ENCODE results near the gene MTHFD2L.

The MTHFD2L gene

GRCh38 chr4:74262522-74262921 is 104.6 kb downstream of the MTHFD2L start:
- Histone ChIP-seq H3K36me3 (ENCODE audit: insufficient read depth, low read length) (no peaks in the 10 kb centered on the region), H3K9ac (ENCODE audit: low read length) (no peak overlapping the region), H3K4me3 (ENCODE audit: low read depth in 1 of 2, low read length in 2 of 2) (no peak overlapping the region), H3K27ac (ENCODE audit: low read depth, low read length) (no peak overlapping the region), H3K4me1 (ENCODE audit: insufficient read depth, low read length) (no peaks in the 10 kb centered on the region), H3K27me3 (ENCODE audit: control insufficient read depth in 1 of 2, insufficient read depth in 2 of 2, low read length in 2 of 2) (no peaks in the 10 kb centered on the region), H3K9me3 (ENCODE audit: low read length) (no peaks in the 10 kb centered on the region)

- no peaks in the 10 kb centered on the region for H3K4me1 ChIP-seq (ENCODE audit: insufficient read depth, low read length)
Observed at GRCh38 chr4:74263551-74263950, 105.6 kb downstream of the MTHFD2L start.

GRCh38 chr4:74266081-74266480 is 108.2 kb downstream of the MTHFD2L start:
- Histone ChIP-seq H3K36me3 (ENCODE audit: insufficient read depth, low read length) (no peaks in the 10 kb centered on the region), H3K27me3 (ENCODE audit: control insufficient read depth in 1 of 2, insufficient read depth in 2 of 2, low read length in 2 of 2) (no peaks in the 10 kb centered on the region), H3K27ac (ENCODE audit: low read depth, low read length) (no peak overlapping the region), H3K9ac (ENCODE audit: low read length) (no peak overlapping the region), H3K9me3 (ENCODE audit: low read length) (no peaks in the 10 kb centered on the region), H3K4me1 (ENCODE audit: insufficient read depth, low read length) (no peaks in the 10 kb centered on the region), H3K4me3 (ENCODE audit: low read depth in 1 of 2, low read length in 2 of 2) (no peak overlapping the region)

More at GRCh38 chr4:74263551-74263950, 105.6 kb downstream of the MTHFD2L start:
- Histone ChIP-seq H3K36me3 (ENCODE audit: insufficient read depth, low read length) (no peaks in the 10 kb centered on the region), H3K4me3 (ENCODE audit: low read depth in 1 of 2, low read length in 2 of 2) (no peak overlapping the region), H3K27ac (ENCODE audit: low read depth, low read length) (no peak overlapping the region), H3K9me3 (ENCODE audit: low read length) (no peaks in the 10 kb centered on the region), H3K27me3 (ENCODE audit: control insufficient read depth in 1 of 2, insufficient read depth in 2 of 2, low read length in 2 of 2) (no peaks in the 10 kb centered on the region), H3K9ac (ENCODE audit: low read length) (no peak overlapping the region)

GRCh38 chr4:74267998-74268606 is 110.2 kb downstream of the MTHFD2L start:
- no peaks in the 10 kb centered on the region for H3K27me3 ChIP-seq (ENCODE audit: control insufficient read depth in 1 of 2, insufficient read depth in 2 of 2, low read length in 2 of 2)
- no peaks in the 10 kb centered on the region for H3K4me1 ChIP-seq (ENCODE audit: insufficient read depth, low read length)
- no peaks in the 10 kb centered on the region for H3K36me3 ChIP-seq (ENCODE audit: insufficient read depth, low read length)
- H3K9me3 ChIP-seq (ENCODE audit: low read length): no peaks in the 10 kb centered on the region
- H3K9ac ChIP-seq (ENCODE audit: low read length): no peak overlapping the region
- H3K4me3 ChIP-seq (ENCODE audit: low read depth in 1 of 2, low read length in 2 of 2): no peak overlapping the region
- no peak overlapping the region for H3K27ac ChIP-seq (ENCODE audit: low read depth, low read length)

GRCh38 chr4:74268643-74269042 is 110.7 kb downstream of the MTHFD2L start:
- Histone ChIP-seq H3K27ac (ENCODE audit: low read depth, low read length) (no peak overlapping the region), H3K4me1 (ENCODE audit: insufficient read depth, low read length) (no peaks in the 10 kb centered on the region), H3K36me3 (ENCODE audit: insufficient read depth, low read length) (no peaks in the 10 kb centered on the region), H3K4me3 (ENCODE audit: low read depth in 1 of 2, low read length in 2 of 2) (no peak overlapping the region), H3K9me3 (ENCODE audit: low read length) (no peaks in the 10 kb centered on the region), H3K27me3 (ENCODE audit: control insufficient read depth in 1 of 2, insufficient read depth in 2 of 2, low read length in 2 of 2) (no peaks in the 10 kb centered on the region), H3K9ac (ENCODE audit: low read length) (no peak overlapping the region)

GRCh38 chr4:74278490-74278889 is 120.6 kb downstream of the MTHFD2L start:
- Histone ChIP-seq H3K27me3 (ENCODE audit: control insufficient read depth in 1 of 2, insufficient read depth in 2 of 2, low read length in 2 of 2) (no peaks in the 10 kb centered on the region), H3K4me3 (ENCODE audit: low read depth in 1 of 2, low read length in 2 of 2) (no peak overlapping the region), H3K36me3 (ENCODE audit: insufficient read depth, low read length) (no peaks in the 10 kb centered on the region), H3K4me1 (ENCODE audit: insufficient read depth, low read length) (no peaks in the 10 kb centered on the region), H3K27ac (ENCODE audit: low read depth, low read length) (no peak overlapping the region), H3K9ac (ENCODE audit: low read length) (no peak overlapping the region), H3K9me3 (ENCODE audit: low read length) (no peaks in the 10 kb centered on the region)

GRCh38 chr4:74279716-74280115 is 121.8 kb downstream of the MTHFD2L start:
- H3K4me1 ChIP-seq (ENCODE audit: insufficient read depth, low read length): no peaks in the 10 kb centered on the region
- H3K9me3 ChIP-seq (ENCODE audit: low read length): no peaks in the 10 kb centered on the region
- H3K27me3 ChIP-seq (ENCODE audit: control insufficient read depth in 1 of 2, insufficient read depth in 2 of 2, low read length in 2 of 2): no peaks in the 10 kb centered on the region
- H3K4me3 ChIP-seq (ENCODE audit: low read depth in 1 of 2, low read length in 2 of 2): no peak overlapping the region
- H3K36me3 ChIP-seq (ENCODE audit: insufficient read depth, low read length): no peaks in the 10 kb centered on the region
- H3K27ac ChIP-seq (ENCODE audit: low read depth, low read length): no peak overlapping the region
- H3K9ac ChIP-seq (ENCODE audit: low read length): no peak overlapping the region

- Histone ChIP-seq H3K9me3 (ENCODE audit: low read length) (no peaks in the 10 kb centered on the region), H3K36me3 (ENCODE audit: insufficient read depth, low read length) (no peaks in the 10 kb centered on the region), H3K27me3 (ENCODE audit: control insufficient read depth in 1 of 2, insufficient read depth in 2 of 2, low read length in 2 of 2) (no peaks in the 10 kb centered on the region), H3K4me1 (ENCODE audit: insufficient read depth, low read length) (no peaks in the 10 kb centered on the region), H3K4me3 (ENCODE audit: low read depth in 1 of 2, low read length in 2 of 2) (no peak overlapping the region), H3K9ac (ENCODE audit: low read length) (no peak overlapping the region), H3K27ac (ENCODE audit: low read depth, low read length) (no peak overlapping the region)
Observed at GRCh38 chr4:74282926-74283325, 125.0 kb downstream of the MTHFD2L start.

- Histone ChIP-seq H3K4me1 (ENCODE audit: insufficient read depth, low read length) (no peaks in the 10 kb centered on the region), H3K27ac (ENCODE audit: low read depth, low read length) (no peak overlapping the region), H3K27me3 (ENCODE audit: control insufficient read depth in 1 of 2, insufficient read depth in 2 of 2, low read length in 2 of 2) (no peaks in the 10 kb centered on the region), H3K9ac (ENCODE audit: low read length) (no peak overlapping the region), H3K9me3 (ENCODE audit: low read length) (no peaks in the 10 kb centered on the region), H3K36me3 (ENCODE audit: insufficient read depth, low read length) (no peaks in the 10 kb centered on the region), H3K4me3 (ENCODE audit: low read depth in 1 of 2, low read length in 2 of 2) (no peak overlapping the region)
Observed at GRCh38 chr4:74283614-74284013, 125.7 kb downstream of the MTHFD2L start.

- H3K9me3 ChIP-seq (ENCODE audit: low read length): no peaks in the 10 kb centered on the region
- no peaks in the 10 kb centered on the region for H3K36me3 ChIP-seq (ENCODE audit: insufficient read depth, low read length)
- no peaks in the 10 kb centered on the region for H3K27me3 ChIP-seq (ENCODE audit: control insufficient read depth in 1 of 2, insufficient read depth in 2 of 2, low read length in 2 of 2)
- H3K9ac ChIP-seq (ENCODE audit: low read length): no peak overlapping the region
- H3K27ac ChIP-seq (ENCODE audit: low read depth, low read length): no peak overlapping the region
- no peak overlapping the region for H3K4me3 ChIP-seq (ENCODE audit: low read depth in 1 of 2, low read length in 2 of 2)
- no peaks in the 10 kb centered on the region for H3K4me1 ChIP-seq (ENCODE audit: insufficient read depth, low read length)
Observed at GRCh38 chr4:74284053-74284452, 126.1 kb downstream of the MTHFD2L start.

- no peaks in the 10 kb centered on the region for H3K4me1 ChIP-seq (ENCODE audit: insufficient read depth, low read length)
- no peaks in the 10 kb centered on the region for H3K36me3 ChIP-seq (ENCODE audit: insufficient read depth, low read length)
- H3K9me3 ChIP-seq (ENCODE audit: low read length): no peaks in the 10 kb centered on the region
- H3K9ac ChIP-seq (ENCODE audit: low read length): no peak overlapping the region
- no peak overlapping the region for H3K27ac ChIP-seq (ENCODE audit: low read depth, low read length)
- no peaks in the 10 kb centered on the region for H3K27me3 ChIP-seq (ENCODE audit: control insufficient read depth in 1 of 2, insufficient read depth in 2 of 2, low read length in 2 of 2)
- H3K4me3 ChIP-seq (ENCODE audit: low read depth in 1 of 2, low read length in 2 of 2): no peak overlapping the region
Observed at GRCh38 chr4:74287164-74287563, 129.2 kb downstream of the MTHFD2L start.

GRCh38 chr4:74287791-74288190 is 129.9 kb downstream of the MTHFD2L start:
- no peak overlapping the region for H3K27ac ChIP-seq (ENCODE audit: low read depth, low read length)
- H3K36me3 ChIP-seq (ENCODE audit: insufficient read depth, low read length): no peaks in the 10 kb centered on the region
- H3K27me3 ChIP-seq (ENCODE audit: control insufficient read depth in 1 of 2, insufficient read depth in 2 of 2, low read length in 2 of 2): no peaks in the 10 kb centered on the region
- H3K4me1 ChIP-seq (ENCODE audit: insufficient read depth, low read length): no peaks in the 10 kb centered on the region
- no peaks in the 10 kb centered on the region for H3K9me3 ChIP-seq (ENCODE audit: low read length)
- H3K9ac ChIP-seq (ENCODE audit: low read length): no peak overlapping the region
- H3K4me3 ChIP-seq (ENCODE audit: low read depth in 1 of 2, low read length in 2 of 2): no peak overlapping the region
